Kidney (tissue), 14 donors: ENCODE results near the gene CCDC102A. TPM values are rescaled to one million over a fixed set of nuclear protein-coding genes. Genes with fewer than 3 reads are reported as not detected.

Experiments used
- DNase-seq, 5 donors: peaks; one replicate each; pipeline ENCODE4 v3.0.0-alpha.2; 2013 to 2020
- FAIRE-seq: peaks from 2 replicates; lab custom pipeline; 2012; peaks lifted over from hg19 to GRCh38; lab: Jason Lieb, UNC
- H3K27ac ChIP-seq, 2 donors: one replicate each; pipeline ENCODE4 v1.7.0; 2013; ENCODE audit warnings: low read depth in 2 of 2, low read length in 2 of 2, inconsistent platforms in 1 of 2
- H3K27me3 ChIP-seq: one replicate; pipeline ENCODE4 v1.7.1; 2013; ENCODE audit warnings: low read length, inconsistent platforms; ENCODE audit not compliant: control insufficient read depth, insufficient read depth
- H3K36me3 ChIP-seq, 3 donors: one replicate each; pipeline versions ENCODE4 v1.7.0 to v1.7.1; 2013; ENCODE audit warnings: low read length in 3 of 3, control low read depth in 1 of 3, inconsistent platforms in 1 of 3; ENCODE audit not compliant: insufficient read depth in 3 of 3, control insufficient read depth in 2 of 3
- H3K4me1 ChIP-seq, 3 donors: one replicate each; pipeline versions ENCODE4 v1.7.0 to v1.7.1; 2013; ENCODE audit warnings: low read length in 3 of 3, inconsistent platforms in 1 of 3, low read depth in 1 of 3; ENCODE audit not compliant: control insufficient read depth in 2 of 3, insufficient read depth in 2 of 3
- H3K4me3 ChIP-seq, 3 donors: one replicate each; pipeline versions ENCODE4 v1.7.0 to v1.8.1; 2013; ENCODE audit warnings: low read length in 3 of 3, control low read depth in 1 of 3, inconsistent platforms in 1 of 3
- H3K9ac ChIP-seq, 3 donors: one replicate each; pipeline versions ENCODE4 v1.7.0 to v1.7.1; 2013; ENCODE audit warnings: low read length in 3 of 3, control low read depth in 1 of 3, inconsistent platforms in 1 of 3
- H3K9me3 ChIP-seq, 3 donors: one replicate each; pipeline versions ENCODE4 v1.7.0 to v1.7.1; 2013; ENCODE audit warnings: low read length in 3 of 3, control low read depth in 1 of 3, inconsistent platforms in 1 of 3; ENCODE audit not compliant: control insufficient read depth in 2 of 3, insufficient read depth in 1 of 3
- intact Hi-C: fragments of 100-400 bp; cut with DNase I; formaldehyde crosslinking; loops from one replicate; pipeline ENCODE4 v1.11.1; 2022
- polyA plus RNA-seq: library from polyadenylated mRNA; stranded (reverse); fragments of 350-450 nt; fragmentation: Illumina TruSeq; extraction: RNeasy Lipid Tissue Mini Kit (QIAGEN cat#74804); gene quantifications from one replicate; pipeline ENCODE4 v1.2.3, GENCODE V29; 2014; ENCODE audit warnings: low read depth, low replicate concordance; ENCODE audit not compliant: insufficient read depth
- total RNA-seq: library from RNA; stranded (reverse); fragmentation: NEBNext Ultra II Directional; extraction: Animal tissue kit (Norgen Biotek cat#: 25700); gene quantifications from one replicate; pipeline ENCODE4 v1.2.1, GENCODE V29; 2021
- TF ChIP-seq, protein P1 (sequence below): IDR thresholded peaks from 3 replicates; pipeline ENCODE4 v1.5.1; 2012; ENCODE audit warnings: mild to moderate bottlenecking, moderate library complexity, borderline replicate concordance; ENCODE audit not compliant: insufficient read depth; ENCODE audit errors: extremely low read depth
- donor health status: control.
- donor health status: control.
- donor health status: control.
- donor health status: control.
- donor health status: control.
- donor health status: DM: yes; HTN: yes; CAD: no.
- donor health status: Normal renal cell carcinoma (clear cell type).

CCDC102A gene
- total and polyA plus RNA-seq, 2 donors from 2014 or later, result 5.7 to 11.9 TPM

- H3K4me3 ChIP-seq, result no peak overlapping the region
- H3K36me3 ChIP-seq, result no peaks in the 10 kb centered on the region
- TF ChIP-seq, protein P1, sequence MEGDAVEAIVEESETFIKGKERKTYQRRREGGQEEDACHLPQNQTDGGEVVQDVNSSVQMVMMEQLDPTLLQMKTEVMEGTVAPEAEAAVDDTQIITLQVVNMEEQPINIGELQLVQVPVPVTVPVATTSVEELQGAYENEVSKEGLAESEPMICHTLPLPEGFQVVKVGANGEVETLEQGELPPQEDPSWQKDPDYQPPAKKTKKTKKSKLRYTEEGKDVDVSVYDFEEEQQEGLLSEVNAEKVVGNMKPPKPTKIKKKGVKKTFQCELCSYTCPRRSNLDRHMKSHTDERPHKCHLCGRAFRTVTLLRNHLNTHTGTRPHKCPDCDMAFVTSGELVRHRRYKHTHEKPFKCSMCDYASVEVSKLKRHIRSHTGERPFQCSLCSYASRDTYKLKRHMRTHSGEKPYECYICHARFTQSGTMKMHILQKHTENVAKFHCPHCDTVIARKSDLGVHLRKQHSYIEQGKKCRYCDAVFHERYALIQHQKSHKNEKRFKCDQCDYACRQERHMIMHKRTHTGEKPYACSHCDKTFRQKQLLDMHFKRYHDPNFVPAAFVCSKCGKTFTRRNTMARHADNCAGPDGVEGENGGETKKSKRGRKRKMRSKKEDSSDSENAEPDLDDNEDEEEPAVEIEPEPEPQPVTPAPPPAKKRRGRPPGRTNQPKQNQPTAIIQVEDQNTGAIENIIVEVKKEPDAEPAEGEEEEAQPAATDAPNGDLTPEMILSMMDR, result no peak
- no peaks in the 10 kb centered on the region for H3K9me3 ChIP-seq
- H3K27ac ChIP-seq, result no peak overlapping the region
- intact Hi-C loops, result no loop called here
- no peak for FAIRE-seq
- DNase-seq, result no peak
- no peaks in the 10 kb centered on the region for H3K27me3 ChIP-seq
- peaks cover 3 to 31% (median 5%) of the 10 kb centered on the region in 3 donors for H3K4me1 ChIP-seq
- no peak overlapping the region for H3K9ac ChIP-seq
Measured at GRCh38 chr16:57531253-57531575, 5.2 kb downstream of the CCDC102A start.

GRCh38 chr16:57530522-57531252 is 5.7 kb downstream of the CCDC102A start:
- peaks cover 4 to 31% (median 5%) of the 10 kb centered on the region in 3 donors for H3K4me1 ChIP-seq
- intact Hi-C loops, result no loop called here
- no peak for FAIRE-seq

DNA sequence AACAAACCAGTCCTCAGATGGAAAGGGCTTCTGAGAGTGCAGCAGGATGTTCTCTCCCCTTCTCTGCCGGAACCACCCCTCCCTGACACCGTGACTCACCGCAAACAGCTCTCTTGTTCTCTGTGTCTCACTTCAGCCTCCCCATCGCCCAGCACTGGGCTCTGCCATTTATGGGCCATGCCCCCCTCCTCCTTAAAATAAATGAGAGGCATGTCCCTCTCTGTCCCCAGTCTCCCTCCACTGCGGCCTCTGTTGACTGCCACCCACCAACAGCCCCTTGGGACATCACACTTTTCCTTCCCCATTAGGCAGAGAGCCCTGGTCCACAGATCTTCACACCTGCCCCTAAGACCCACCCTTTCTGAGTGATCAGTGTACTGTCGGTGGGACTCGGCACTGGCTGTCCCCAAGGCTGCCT is 6.3 kb downstream of the CCDC102A start:
- Histone ChIP-seq H3K4me1 (peaks cover 5 to 28% (median 7%) of the 10 kb centered on the region in 3 donors), H3K4me3 (no peak overlapping the region), H3K36me3 (no peaks in the 10 kb centered on the region), H3K9ac (no peak overlapping the region), H3K27me3 (no peaks in the 10 kb centered on the region), H3K9me3 (no peaks in the 10 kb centered on the region), H3K27ac (no peak overlapping the region)
- DNase-seq (peak in 2 of 5 donors; percentile 50 to 76), FAIRE-seq (no peak)
- TF ChIP-seq, protein P1, result no peak
- intact Hi-C loops, result no loop called here

More at GRCh38 chr16:57530522-57531252, 5.7 kb downstream of the CCDC102A start:
- Histone ChIP-seq H3K9ac (no peak overlapping the region), H3K27me3 (no peaks in the 10 kb centered on the region), H3K9me3 (no peaks in the 10 kb centered on the region), H3K36me3 (no peaks in the 10 kb centered on the region), H3K4me3 (no peak overlapping the region), H3K27ac (no peak overlapping the region)
- TF ChIP-seq, protein P1, result no peak
- DNase-seq, result peak in 1 of 5 donors; percentile 57
